ENCODE results near the gene IL34.

Gene IL34

DNA sequence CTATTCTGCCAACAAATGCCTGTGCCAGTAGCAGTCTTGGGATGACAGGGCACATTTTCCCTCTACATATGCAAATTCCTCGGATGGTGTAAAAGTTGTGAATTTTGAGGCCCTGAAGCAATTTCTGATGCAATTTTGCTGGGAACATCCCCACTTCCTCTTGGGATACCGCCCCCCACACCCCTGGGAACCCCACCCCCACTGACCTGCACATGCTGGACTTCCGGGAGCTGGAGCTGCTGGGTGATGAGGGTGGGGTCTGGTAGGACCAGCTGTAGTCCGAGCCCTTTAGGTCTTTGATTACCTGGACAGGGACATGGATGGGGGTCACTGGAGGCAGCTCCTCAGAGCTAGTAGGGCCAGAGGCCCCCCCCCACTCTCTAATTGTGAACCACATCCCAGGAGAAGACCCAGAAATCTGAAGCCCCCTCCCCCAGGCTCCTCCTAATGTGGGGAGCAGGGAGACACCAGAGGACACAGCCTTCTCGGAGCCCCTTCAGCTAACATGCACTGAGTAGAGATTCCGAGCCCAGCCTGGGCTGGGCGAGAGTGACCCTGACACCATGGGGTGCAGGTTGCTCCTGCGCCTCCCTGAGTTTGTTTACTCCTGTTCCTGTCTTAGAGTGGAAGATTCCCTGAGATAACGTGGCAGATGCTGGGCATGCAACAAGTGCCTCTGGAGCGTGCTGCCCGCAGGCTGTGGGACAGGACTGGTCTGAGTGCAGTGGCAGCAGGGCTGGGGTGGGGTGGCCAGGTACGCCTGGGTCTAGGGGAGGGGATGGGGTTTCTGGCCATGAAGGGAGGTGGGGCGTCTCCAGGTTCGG, 30.5 kb downstream of the IL34 start:
- no peaks in the 10 kb centered on the region for H3K9me3 ChIP-seq (ENCODE audit: control insufficient read depth, low read length)
- H3K4me3 ChIP-seq (ENCODE audit: insufficient read depth, low read depth, low read length, poor library complexity, severe bottlenecking) = no peak overlapping the region
- no peaks in the 10 kb centered on the region for H3K27me3 ChIP-seq (replicated peaks; ENCODE audit: control insufficient read depth, insufficient read depth, low read length, poor library complexity, severe bottlenecking)
- H3K27ac ChIP-seq (ENCODE audit: insufficient read depth, low read length, poor library complexity, severe bottlenecking) = no peak overlapping the region
- no peaks in the 10 kb centered on the region for H3K4me1 ChIP-seq (ENCODE audit: control insufficient read depth, insufficient read depth, low read length, poor library complexity, severe bottlenecking)
- no peaks in the 10 kb centered on the region for H3K36me3 ChIP-seq (ENCODE audit: control insufficient read depth, insufficient read depth, low read length)
- DNase-seq = no peak

DNA sequence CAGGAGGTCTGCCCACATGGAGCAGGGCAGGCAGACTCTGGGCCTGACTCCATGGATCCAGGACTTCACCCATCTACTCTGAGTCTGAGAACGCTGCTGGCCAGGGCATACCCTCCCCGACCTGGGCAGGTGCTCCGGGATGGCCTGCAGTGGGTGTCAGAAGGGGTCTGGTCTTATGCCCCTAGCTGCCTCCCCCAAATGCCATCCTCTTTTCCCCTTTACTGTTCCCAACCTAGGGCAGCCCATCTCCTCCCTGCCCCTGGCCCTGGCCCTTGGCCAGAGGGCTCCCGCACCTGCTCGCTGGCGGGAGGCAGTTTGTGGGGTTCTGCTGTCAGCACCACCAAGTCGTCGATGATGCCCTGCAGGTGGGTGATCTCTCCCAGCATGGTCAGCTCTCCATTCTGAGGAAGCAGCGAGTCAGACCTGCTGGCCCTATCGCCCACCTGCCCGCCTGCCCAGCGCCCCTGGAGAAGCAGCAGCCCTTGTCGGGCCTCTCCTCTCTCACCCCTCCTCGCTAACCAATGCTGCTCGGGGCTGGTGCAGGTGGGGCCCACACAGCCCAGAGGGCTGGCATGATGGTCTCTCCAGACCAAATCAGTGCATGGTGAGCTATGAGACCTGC, 31.3 kb downstream of the IL34 start:
- no peak for DNase-seq
- H3K27me3 ChIP-seq (replicated peaks; ENCODE audit: control insufficient read depth, insufficient read depth, low read length, poor library complexity, severe bottlenecking) = no peaks in the 10 kb centered on the region
- H3K9me3 ChIP-seq (ENCODE audit: control insufficient read depth, low read length) = no peaks in the 10 kb centered on the region
- no peak overlapping the region for H3K27ac ChIP-seq (ENCODE audit: insufficient read depth, low read length, poor library complexity, severe bottlenecking)
- no peak overlapping the region for H3K4me3 ChIP-seq (ENCODE audit: insufficient read depth, low read depth, low read length, poor library complexity, severe bottlenecking)
- H3K36me3 ChIP-seq (ENCODE audit: control insufficient read depth, insufficient read depth, low read length) = no peaks in the 10 kb centered on the region
- no peaks in the 10 kb centered on the region for H3K4me1 ChIP-seq (ENCODE audit: control insufficient read depth, insufficient read depth, low read length, poor library complexity, severe bottlenecking)

DNA sequence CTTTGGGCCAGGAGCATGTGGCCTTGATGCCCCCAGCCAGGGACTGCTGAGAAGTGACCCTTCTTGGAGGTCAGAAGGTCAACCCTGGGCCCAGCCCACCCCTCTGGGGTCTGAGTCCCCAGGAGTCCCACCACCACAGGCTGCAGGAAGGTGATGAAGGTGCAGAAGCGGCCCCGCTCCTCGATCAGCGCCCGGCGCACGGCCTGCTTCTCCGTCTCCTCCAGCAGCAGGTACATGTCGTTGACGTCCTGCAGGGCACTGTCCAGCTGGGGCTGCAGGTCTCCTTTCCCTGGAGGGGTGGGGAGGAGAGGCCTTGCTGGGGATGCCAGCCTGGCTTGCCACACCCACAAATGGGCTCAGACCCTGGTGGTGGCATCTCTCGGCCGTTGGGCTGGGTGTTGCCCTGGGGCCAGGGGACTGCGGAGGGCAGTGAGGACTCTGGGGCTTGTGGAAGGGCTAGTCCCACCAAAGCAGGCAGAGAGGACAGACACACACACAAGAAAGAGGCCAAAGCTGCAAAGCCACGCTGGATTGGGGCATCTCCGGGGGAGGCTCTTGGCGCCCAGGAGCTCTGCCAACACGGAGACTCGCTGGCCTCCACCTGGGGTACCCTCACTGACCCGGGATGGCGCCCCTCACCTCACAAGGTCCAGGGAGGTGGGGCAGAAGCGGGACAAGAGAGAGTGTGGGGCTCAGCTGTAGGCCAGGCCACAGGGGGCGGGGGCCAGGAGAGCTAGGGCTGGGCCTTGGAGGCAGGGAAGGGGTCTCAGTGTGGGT, 31.9 kb downstream of the IL34 start:
- Histone ChIP-seq H3K4me3 (ENCODE audit: insufficient read depth, low read depth, low read length, poor library complexity, severe bottlenecking) (no peak overlapping the region), H3K27me3 (replicated peaks; ENCODE audit: control insufficient read depth, insufficient read depth, low read length, poor library complexity, severe bottlenecking) (no peaks in the 10 kb centered on the region), H3K4me1 (ENCODE audit: control insufficient read depth, insufficient read depth, low read length, poor library complexity, severe bottlenecking) (no peaks in the 10 kb centered on the region), H3K36me3 (ENCODE audit: control insufficient read depth, insufficient read depth, low read length) (no peaks in the 10 kb centered on the region), H3K9me3 (ENCODE audit: control insufficient read depth, low read length) (no peaks in the 10 kb centered on the region), H3K27ac (ENCODE audit: insufficient read depth, low read length, poor library complexity, severe bottlenecking) (no peak overlapping the region)
- DNase-seq = no peak

DNA sequence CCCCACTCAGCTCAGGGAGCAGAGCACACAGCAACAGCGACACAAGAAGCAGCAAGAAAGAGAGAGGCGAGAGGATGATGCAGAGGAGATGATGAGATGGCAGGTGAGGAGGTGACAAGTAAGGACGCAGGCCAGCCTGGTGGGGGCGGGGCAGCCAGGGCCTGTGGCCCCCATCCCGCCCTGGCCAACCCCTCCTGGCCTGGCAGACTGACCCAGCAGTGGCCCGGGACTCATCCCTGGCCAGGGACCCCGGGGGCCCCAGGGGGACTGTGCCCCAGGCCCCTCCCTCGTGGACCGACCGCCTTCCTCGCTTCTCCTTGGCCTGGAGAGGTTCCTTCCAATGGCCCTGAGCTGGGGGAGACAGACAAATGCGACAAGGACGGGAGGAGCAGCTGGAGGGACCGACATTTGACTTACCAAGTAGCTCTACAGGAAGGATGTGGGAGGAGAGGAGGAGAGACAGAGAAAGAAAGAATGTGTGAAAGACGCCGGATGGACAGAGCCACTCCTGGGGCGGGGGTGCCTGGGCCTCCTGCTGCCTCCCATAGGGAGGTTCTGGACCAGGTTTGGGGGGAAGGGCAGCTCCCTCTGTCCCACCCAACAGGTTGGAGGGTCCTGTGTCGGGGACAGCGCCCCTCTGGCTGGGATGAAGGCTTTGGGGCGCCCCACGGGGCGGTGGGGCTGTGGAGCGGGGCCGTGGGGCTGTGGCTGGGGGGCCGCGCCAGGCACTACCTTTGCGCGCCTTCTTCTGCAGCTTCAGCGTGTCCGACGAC, 32.7 kb downstream of the IL34 start:
- no peak for DNase-seq
- Histone ChIP-seq H3K4me3 (ENCODE audit: insufficient read depth, low read depth, low read length, poor library complexity, severe bottlenecking) (no peak overlapping the region), H3K9me3 (ENCODE audit: control insufficient read depth, low read length) (no peaks in the 10 kb centered on the region), H3K4me1 (ENCODE audit: control insufficient read depth, insufficient read depth, low read length, poor library complexity, severe bottlenecking) (no peaks in the 10 kb centered on the region), H3K27ac (ENCODE audit: insufficient read depth, low read length, poor library complexity, severe bottlenecking) (no peak overlapping the region), H3K27me3 (replicated peaks; ENCODE audit: control insufficient read depth, insufficient read depth, low read length, poor library complexity, severe bottlenecking) (peaks cover 1% of the 10 kb centered on the region), H3K36me3 (ENCODE audit: control insufficient read depth, insufficient read depth, low read length) (no peaks in the 10 kb centered on the region)

DNA sequence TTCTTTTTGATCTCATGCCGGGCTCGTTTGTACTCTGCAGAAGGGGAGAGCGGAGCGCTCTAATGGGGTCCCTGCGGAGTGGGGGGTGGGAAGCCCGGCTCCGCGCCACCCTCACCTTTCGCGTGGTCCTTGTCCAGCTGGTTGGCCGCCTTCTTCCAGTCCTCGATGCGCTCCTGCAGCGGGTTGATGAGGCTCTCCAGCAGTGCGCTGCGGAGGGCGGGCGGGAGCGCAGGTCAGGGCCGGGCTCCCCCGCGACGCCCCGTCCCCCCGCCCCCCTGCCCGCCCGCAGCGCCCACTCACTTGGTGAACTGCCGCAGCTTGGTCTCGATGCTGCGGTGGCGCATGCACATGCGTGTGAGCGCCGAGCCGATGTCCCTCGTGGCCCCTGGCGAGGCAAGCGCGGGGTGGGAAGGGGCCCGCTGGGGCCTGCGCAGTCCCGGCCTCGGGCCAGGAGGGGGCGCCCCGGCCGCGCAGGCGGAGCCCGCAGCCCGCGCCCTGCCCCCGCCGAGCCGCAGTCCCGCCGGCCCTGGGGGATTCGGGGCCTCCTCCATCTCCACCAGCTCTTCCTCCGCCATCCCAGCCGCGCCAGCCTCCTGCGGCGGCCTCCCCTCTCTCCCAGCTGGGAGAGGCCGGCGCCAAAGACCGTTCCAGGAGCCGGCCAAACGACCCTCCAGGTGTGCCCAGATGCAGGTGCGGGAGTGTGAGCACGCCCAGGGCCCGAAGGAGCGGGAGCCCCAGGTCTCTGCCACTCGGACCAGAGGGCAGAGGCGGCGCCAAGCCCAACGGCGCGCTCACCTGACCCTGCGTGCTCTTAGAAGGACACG, 33.5 kb downstream of the IL34 start:
- peaks cover 9% of the 10 kb centered on the region for H3K27me3 ChIP-seq (replicated peaks; ENCODE audit: control insufficient read depth, insufficient read depth, low read length, poor library complexity, severe bottlenecking)
- no peak for DNase-seq
- no peak overlapping the region for H3K27ac ChIP-seq (ENCODE audit: insufficient read depth, low read length, poor library complexity, severe bottlenecking)
- H3K4me3 ChIP-seq (ENCODE audit: insufficient read depth, low read depth, low read length, poor library complexity, severe bottlenecking) = no peak overlapping the region
- no peaks in the 10 kb centered on the region for H3K9me3 ChIP-seq (ENCODE audit: control insufficient read depth, low read length)
- H3K4me1 ChIP-seq (ENCODE audit: control insufficient read depth, insufficient read depth, low read length, poor library complexity, severe bottlenecking) = no peaks in the 10 kb centered on the region
- H3K36me3 ChIP-seq (ENCODE audit: control insufficient read depth, insufficient read depth, low read length) = no peaks in the 10 kb centered on the region

DNA sequence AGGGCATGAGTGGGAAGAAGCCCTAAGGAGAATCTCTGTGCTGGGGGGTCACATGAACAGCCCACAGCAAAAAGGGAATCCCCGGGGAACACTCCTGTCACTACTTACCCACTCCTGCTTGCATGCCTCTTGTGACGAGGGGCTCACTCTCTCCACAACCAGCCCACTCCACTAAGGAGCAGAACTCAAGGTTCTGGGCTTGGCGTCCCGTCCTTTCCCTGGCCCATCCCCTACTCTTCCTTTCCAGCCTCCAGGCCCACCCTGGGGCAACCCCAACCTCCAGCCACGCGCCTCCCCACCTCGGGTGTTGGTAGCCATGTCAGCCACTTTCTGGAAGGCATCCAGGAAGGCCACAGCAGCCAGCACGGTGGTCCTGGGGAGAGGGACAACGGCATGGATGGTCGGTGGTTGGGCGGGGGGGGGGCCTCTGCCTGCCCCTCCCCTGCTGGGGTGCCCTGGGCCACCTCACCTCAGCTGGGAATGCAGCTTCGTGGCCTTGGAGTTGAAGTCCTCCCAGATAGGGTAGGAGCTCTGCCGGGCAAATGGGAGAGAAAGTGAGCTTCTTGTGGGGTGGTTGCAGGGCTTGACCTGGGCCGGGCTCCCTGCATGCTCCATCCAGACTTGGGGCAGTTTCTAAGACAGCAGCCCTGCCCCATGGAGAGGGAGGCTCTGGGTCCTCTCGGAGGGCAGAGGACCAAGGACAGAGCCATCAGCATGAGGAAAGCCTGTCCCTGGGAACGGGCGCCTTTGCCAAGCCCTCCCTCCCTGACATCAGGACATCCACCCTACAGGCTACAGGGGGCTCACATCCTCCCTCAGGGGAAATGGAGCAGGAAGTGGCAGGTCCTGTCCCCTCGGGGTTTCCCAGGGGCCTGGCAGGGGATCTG, 34.4 kb downstream of the IL34 start:
- no peak for DNase-seq
- Histone ChIP-seq H3K27me3 (replicated peaks; ENCODE audit: control insufficient read depth, insufficient read depth, low read length, poor library complexity, severe bottlenecking) (peaks cover 12% of the 10 kb centered on the region), H3K27ac (ENCODE audit: insufficient read depth, low read length, poor library complexity, severe bottlenecking) (no peak overlapping the region), H3K4me1 (ENCODE audit: control insufficient read depth, insufficient read depth, low read length, poor library complexity, severe bottlenecking) (peaks cover 3% of the 10 kb centered on the region), H3K4me3 (ENCODE audit: insufficient read depth, low read depth, low read length, poor library complexity, severe bottlenecking) (no peak overlapping the region), H3K36me3 (ENCODE audit: control insufficient read depth, insufficient read depth, low read length) (no peaks in the 10 kb centered on the region), H3K9me3 (ENCODE audit: control insufficient read depth, low read length) (no peaks in the 10 kb centered on the region)

DNA sequence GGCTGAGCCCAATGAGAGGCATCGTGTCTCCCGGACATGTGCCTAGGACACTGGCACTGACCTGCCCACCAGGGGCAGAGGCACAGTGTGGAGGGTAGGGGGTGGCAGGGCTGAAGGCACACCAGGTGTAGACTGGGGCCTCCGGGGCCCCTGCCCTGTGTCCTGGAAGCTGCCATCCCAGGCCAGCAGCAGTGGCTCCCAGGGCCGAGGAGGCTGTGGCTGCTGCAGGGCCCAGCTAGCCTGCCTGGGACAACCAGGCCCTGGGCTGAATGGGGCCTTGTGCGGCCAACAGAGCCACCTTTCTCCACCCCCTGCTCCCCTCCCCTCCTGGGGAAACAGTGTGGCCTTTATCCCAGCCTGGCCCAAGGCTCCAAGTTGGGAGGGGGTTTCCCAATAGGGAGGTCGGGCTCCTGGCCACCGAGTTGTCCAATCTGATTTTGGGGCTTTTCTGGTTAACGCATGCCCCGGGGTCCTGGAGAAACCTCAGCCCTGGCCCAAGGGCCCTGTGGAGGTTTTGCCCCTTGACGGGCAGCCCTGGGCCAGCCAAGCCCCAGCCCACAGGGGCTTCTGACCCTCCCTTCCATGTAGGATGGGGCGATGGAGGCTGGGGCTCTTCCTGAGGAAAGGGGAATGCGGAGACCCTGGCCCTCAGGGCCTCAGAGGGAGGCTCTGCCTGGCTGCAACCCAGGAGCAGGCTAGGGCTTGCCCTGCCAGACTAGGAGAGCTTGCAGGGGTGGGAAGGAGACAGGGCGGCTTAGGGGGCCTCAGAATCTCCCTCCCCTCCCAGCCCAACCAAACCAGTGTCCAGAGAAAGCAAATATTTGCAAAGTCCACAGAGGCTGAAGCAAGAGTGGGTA, 35.3 kb downstream of the IL34 start:
- Histone ChIP-seq H3K27me3 (replicated peaks; ENCODE audit: control insufficient read depth, insufficient read depth, low read length, poor library complexity, severe bottlenecking) (peaks cover 12% of the 10 kb centered on the region), H3K4me1 (ENCODE audit: control insufficient read depth, insufficient read depth, low read length, poor library complexity, severe bottlenecking) (peaks cover 3% of the 10 kb centered on the region), H3K4me3 (ENCODE audit: insufficient read depth, low read depth, low read length, poor library complexity, severe bottlenecking) (no peak overlapping the region), H3K27ac (ENCODE audit: insufficient read depth, low read length, poor library complexity, severe bottlenecking) (no peak overlapping the region), H3K36me3 (ENCODE audit: control insufficient read depth, insufficient read depth, low read length) (no peaks in the 10 kb centered on the region), H3K9me3 (ENCODE audit: control insufficient read depth, low read length) (no peaks in the 10 kb centered on the region)
- DNase-seq = no peak
